HFF-Myc (cell line): Measurements from ENCODE around the gene NCOA3.
A peak's percentile ranks its signal among the peaks of the same experiment; 100 is the strongest.
"Not testable (repeated sequence)": the region's sequence is repeated elsewhere in the genome, so short reads cannot be mapped to it uniquely, and the experiment has no call there.

Experiments used
- DNase-seq: peaks from one replicate; pipeline ENCODE4 v3.0.0-alpha.2; 2011; ENCODE audit warnings: low read depth; ENCODE audit errors: extremely low read depth
- H3K4me3 ChIP-seq: replicated peaks from 2 replicates; pipeline ENCODE4 v1.5.1; 2011; ENCODE audit warnings: low read depth, mild to moderate bottlenecking, control low read depth, low read length
- TF ChIP-seq, protein P1 (sequence below): IDR thresholded peaks from 2 replicates; pipeline ENCODE4 v1.5.1; 2012; ENCODE audit warnings: mild to moderate bottlenecking, low read depth, low read length, control low read depth; ENCODE audit errors: missing control alignments

The NCOA3 gene

DNA sequence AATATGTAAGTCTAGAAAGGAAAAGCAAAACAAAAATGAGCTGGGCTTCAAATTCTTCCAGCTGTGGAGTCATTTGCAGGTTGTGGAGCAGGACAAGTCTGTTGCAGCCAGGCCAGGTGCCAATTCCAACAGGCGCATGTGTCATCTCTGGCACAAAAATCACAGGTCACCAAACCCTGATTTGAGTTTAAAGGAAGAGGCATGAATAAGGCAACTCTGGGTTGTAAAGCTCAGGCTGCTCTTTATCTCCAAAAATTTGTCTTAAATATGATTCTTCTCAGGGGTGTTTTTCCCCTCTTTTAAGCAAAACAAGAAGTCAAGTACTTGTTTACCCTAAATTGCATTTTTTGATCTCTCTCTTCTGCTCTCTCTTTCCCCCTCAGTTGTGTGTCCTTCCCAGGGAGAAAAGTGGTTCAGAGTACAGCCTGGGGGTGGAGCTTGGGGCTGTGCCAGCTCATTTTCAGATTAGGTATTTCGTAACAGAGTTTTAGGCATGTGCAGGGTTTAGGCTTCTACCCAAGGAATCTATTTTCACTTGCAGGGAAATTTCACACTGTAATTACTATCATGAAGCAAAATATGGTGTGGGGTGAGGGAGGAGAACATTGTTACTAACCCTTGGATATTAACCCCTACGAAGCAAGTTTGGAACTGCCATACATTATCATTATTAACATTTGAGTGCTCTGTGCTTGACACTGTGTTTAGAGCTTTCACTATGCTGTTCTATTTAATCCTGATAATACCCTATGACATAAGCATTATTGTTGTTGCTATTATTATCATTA is 8.3 kb upstream of the NCOA3 start:
- no peak overlapping the region for H3K4me3 ChIP-seq
- peak; percentile 49 for DNase-seq
- TF ChIP-seq, protein P1, sequence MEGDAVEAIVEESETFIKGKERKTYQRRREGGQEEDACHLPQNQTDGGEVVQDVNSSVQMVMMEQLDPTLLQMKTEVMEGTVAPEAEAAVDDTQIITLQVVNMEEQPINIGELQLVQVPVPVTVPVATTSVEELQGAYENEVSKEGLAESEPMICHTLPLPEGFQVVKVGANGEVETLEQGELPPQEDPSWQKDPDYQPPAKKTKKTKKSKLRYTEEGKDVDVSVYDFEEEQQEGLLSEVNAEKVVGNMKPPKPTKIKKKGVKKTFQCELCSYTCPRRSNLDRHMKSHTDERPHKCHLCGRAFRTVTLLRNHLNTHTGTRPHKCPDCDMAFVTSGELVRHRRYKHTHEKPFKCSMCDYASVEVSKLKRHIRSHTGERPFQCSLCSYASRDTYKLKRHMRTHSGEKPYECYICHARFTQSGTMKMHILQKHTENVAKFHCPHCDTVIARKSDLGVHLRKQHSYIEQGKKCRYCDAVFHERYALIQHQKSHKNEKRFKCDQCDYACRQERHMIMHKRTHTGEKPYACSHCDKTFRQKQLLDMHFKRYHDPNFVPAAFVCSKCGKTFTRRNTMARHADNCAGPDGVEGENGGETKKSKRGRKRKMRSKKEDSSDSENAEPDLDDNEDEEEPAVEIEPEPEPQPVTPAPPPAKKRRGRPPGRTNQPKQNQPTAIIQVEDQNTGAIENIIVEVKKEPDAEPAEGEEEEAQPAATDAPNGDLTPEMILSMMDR = no peak

DNA sequence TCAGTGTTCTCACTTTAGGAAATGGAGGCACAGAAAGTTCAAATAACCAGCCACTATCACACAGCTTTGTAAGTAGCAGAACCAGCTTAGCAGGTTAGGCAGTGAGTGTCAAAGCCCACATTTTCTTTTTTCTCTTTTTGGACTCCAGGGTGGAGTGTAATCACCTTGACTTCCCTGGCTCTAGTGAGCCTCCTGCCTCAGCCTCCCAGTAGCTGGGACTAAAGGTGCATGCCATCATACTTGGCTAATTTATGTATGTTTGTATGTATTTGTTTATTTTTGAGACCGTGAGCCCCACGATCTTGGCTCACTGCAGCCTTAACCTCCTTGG is 7.8 kb upstream of the NCOA3 start:
- no peak overlapping the region for H3K4me3 ChIP-seq
- no peak for DNase-seq
- TF ChIP-seq, protein P1 = no peak

DNA sequence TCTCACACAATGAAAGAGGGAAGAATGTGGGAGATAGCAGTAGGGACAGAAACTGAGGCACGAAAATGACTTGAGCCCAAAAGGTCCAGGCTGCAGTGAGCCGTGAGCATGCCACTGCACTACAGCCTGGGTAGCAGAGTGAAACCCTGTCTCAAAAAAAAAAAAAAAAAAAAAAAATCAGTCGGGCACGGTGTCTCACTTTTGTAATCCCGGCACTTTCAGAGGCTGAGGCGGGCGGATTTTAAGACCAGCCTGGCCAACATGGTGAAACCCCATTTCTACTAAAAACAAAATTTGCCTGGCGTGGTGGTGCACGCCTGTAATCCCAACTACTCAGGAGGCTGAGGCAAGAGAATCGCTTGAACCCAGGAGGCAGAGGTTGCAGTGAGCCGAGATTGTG is 7.1 kb upstream of the NCOA3 start:
- not testable (repeated sequence) for H3K4me3 ChIP-seq, DNase-seq

DNA sequence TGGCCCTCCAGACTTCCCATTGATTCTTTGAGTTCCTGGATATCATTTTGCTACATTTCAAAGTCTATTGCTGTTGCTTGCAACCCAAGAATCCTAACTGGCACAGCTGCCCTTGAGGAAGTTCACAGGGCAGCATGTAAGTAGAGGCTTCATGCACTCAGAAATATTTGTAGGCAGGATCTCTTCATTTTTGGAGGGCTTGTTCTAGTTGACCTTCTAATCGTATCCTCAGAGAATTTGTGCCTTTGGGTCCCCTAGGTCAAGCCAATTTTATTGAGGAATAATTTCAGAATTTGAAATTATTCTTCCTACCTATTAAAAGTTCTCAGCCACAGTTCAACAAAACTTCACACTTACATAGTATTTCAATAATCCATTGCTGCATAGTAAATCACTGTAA is 5.6 kb upstream of the NCOA3 start:
- TF ChIP-seq, protein P1 = no peak
- no peak overlapping the region for H3K4me3 ChIP-seq
- DNase-seq = no peak

DNA sequence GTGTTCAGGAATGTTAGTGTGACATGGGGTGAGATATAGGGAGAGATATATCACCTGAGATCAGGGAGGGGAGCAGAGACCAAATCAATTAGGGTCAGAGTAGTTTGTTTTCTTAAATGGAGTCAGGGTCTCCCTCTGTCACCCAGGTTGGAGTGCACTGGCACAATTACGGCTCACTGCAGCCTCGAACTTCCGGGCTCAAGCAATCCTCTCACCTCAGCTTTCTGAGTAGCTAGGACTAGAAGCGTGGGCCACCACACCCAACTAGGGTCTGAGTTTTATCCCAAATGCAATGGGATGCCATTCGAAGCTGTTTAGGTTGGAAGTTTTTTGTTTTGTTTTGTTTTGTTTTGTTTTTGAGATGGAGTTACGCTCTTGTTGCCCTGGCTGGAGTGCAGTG is 3.1 kb upstream of the NCOA3 start:
- no peak overlapping the region for H3K4me3 ChIP-seq
- DNase-seq = no peak
- TF ChIP-seq, protein P1 = no peak

DNA sequence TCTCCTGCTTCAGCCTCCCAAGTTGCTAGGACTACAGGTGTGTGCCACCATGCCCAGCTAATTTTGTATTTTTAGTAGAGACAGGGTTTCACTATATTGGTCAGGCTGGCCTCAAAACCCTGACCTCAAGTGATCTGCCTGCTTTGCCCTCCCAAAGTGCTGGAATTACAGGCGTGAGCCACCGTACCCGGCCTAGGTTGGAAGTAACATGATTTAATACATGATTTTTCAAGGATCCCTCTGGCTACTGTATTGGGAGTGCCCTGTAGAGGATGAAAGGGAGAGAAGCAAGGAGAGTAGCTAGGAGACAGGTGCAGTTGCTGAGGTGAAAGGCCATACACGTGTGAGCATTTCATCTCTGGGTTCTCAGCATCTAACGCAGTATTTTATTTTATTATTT is 2.6 kb upstream of the NCOA3 start:
- no peak overlapping the region for H3K4me3 ChIP-seq
- TF ChIP-seq, protein P1 = no peak
- no peak for DNase-seq

DNA sequence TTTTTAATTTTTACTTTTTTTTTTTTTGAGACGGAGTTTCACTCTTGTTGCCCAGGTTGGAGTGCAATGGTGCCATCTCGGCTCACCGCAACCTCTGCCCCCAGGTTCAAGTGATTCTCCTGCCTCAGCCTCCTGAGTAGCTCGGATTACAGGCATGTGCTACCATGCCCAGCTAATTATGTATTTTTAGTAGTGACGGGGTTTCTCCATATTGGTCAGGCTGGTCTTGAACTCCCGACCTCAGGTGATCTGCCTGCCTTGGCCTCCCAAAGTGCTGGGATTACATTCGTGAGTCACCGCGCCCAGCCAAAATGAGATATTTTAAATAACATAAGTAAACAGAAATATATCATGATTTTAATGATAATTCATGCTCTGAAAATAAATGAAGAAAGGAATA is 1.6 kb upstream of the NCOA3 start:
- DNase-seq, H3K4me3 ChIP-seq: not testable (repeated sequence)

DNA sequence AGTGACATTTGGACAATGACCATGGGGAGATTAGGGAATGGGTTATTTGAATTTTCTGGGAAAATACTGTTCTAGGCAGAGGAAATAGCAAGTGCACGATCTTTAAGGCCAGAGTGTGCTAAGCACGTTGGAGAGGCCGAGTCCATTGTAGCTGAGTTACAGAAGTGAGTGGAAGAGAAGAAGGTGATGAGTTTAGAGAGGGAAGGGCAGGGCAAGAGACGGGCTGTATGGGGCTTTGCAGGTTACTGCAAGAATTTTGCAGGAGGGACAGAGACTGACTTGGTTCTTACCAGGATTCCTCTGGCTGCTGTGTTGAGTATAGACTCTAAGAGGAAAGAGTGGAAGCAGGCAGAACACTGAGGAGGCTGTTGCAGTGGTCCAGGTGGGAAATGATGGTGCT is 1.1 kb upstream of the NCOA3 start:
- TF ChIP-seq, protein P1 = no peak
- DNase-seq = no peak
- H3K4me3 ChIP-seq = peak overlapping the region; percentile 73
